Activated CD4-positive, alpha-beta T cell treated with anti-CD3 and anti-CD28 coated beads for 48 hours (primary cell): Measurements from ENCODE around the gene ZNF365.
A peak's percentile ranks its signal among the peaks of the same experiment; 100 is the strongest.
"Not testable (repeated sequence)": the region's sequence is repeated elsewhere in the genome, so short reads cannot be mapped to it uniquely, and the experiment has no call there.

Experiments
- DNase-seq: peaks from one replicate; pipeline ENCODE4 v3.0.0-alpha.2; 2020

Gene ZNF365

DNA sequence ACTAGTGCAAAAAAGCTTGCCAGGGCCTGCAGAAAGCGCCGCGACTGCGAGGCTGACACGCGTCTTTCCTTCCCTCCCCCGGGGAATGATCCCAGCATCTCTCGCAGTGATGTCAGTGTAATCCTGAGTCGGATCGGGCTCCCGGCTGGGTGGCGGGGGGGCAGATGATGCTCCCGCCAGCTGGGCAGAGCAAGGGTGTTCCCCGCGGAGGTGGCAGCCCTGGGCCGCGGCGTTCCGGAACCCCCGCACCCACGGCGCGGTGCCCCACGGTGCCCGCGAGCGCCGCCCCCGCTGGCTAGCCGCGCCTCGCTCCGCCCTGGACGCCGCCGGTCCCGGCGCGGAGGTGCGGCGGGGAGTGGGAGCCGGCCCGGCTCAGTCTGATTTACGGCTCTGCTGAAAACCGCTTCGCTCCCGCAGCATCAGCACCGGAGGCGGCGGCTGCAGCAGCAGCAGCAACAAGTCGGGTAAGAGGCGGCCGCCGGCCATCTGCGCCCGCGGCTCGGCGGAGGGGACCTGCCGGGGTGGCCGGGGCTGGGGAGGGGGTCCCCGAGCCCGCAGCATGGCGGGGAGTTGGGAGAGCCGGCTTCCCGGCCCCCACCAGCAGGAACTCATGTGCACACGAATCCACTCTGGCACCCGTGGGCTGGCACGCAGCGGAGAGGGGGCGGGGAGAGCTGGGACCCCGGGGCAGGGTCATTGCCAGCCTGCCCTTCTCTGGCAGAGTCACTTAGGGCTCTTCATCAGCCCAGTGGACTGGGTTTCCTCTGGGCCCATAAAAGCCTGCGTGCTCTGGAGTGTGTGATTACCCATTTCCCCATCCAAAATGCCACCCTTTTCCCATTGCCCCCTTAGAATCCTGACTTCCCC is at the start of gene ZNF365:
Gene ZNF365, plus strand, starts transcription at position 375 of the 867 bp plus-strand sequence. CDS start 1,825 bp downstream, outside the sequence.
- peak; percentile 62 for DNase-seq

- no peak for DNase-seq
Measured at GRCh38 chr10:62326176-62326575, 48.0 kb upstream of the ZNF365 start.

- no peak for DNase-seq
Measured at GRCh38 chr10:62327885-62328284, 46.3 kb upstream of the ZNF365 start.

- no peak for DNase-seq
Measured at GRCh38 chr10:62330213-62330612, 44.0 kb upstream of the ZNF365 start.

GRCh38 chr10:62332406-62332805 is 41.8 kb upstream of the ZNF365 start:
- no peak for DNase-seq

DNA sequence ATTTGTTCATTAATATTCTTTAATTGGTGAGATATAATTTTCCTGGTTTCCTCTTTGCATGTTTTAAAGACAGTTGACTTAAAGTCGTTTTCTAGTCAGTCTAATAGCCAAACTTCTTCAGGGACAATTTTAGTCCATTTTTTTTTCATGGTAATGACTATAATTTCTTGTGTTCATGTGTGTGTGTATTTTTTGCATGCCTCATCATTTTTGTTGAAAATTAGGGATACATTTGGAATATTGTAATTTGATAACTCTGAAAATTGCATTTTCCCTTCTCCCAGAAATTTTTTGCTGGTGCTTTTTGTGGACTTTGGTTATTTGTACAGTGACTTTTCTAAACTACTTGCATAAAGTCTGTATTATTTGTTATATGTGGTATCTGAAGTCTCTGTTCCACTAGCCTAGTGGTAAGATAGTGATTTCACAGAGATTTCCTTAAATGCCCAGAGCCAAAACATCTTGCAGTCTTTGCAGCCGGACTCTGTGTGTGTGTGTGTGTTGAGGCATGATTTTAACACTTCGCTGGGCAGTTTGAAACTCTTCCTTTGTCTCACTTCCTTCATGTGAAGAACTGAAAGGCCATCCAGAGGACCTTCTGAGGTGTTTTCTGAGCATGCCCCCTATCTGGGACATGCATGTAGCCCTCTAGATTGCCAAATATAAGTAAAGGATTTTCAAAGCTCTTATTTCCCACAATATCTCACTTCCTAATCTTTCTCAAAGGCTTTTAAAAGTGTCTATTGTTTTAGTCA is 40.9 kb upstream of the ZNF365 start:
- DNase-seq = no peak

DNA sequence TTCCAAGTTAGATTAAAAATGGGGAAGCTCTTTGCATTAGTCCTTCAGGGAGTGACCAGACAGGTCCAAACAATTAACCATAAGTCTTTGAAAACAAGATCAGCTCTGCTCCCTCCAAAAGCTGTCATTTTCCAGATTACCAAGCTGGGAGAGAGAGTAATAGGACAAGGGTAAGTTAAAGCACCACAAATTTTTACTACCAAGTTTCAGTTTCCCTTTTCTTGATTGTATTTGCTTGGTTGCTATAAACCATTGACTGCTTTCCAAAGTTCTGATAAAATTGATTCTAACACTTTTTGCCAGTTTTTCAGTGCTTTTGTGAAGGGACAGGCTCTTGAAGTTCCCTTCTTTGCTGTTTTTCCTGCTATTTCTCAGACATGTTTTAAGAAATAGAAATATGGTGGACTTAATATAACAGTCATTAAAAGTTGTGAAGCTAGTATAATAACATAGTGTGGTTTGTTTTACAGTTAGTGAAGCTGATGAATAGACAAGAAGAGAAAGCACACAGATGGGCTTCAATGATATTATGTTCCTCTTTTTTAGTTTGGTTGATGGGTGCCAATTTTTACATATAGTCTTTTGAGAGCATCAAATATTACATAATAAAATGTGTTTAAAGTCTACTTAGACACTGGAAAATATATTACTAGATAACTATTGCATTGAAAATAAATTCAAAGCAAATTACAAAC is 40.0 kb upstream of the ZNF365 start:
- no peak for DNase-seq

- DNase-seq = no peak
Measured at GRCh38 chr10:62335326-62335725, 38.8 kb upstream of the ZNF365 start.

- DNase-seq = no peak
Measured at GRCh38 chr10:62336404-62336803, 37.8 kb upstream of the ZNF365 start.

GRCh38 chr10:62341419-62341818 is 32.8 kb upstream of the ZNF365 start:
- DNase-seq = no peak

DNA sequence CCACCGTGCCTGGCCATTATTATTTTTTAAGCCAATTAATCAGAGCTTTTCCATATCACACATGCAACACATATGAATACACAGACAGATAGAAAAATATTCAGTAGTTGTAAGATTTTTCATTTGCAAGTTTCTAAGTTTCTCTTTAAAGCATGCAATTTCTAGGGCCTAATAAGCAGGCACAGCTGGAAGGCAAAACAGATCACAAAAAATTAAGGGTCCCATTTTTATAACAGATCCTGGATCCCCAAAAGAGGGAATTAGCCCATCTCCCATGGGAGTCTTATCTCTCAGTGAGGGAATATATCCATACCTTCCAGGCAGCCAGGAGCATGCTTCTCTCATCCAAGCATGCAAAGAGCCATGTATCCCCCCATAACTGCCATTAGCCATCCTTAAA is 31.2 kb upstream of the ZNF365 start:
- DNase-seq = no peak

- no peak for DNase-seq
Measured at GRCh38 chr10:62348029-62348428, 26.1 kb upstream of the ZNF365 start.

- DNase-seq = peak; percentile 50
Measured at GRCh38 chr10:62352356-62352970, 21.7 kb upstream of the ZNF365 start.

- DNase-seq = no peak
Measured at GRCh38 chr10:62354916-62355315, 19.3 kb upstream of the ZNF365 start.

DNA sequence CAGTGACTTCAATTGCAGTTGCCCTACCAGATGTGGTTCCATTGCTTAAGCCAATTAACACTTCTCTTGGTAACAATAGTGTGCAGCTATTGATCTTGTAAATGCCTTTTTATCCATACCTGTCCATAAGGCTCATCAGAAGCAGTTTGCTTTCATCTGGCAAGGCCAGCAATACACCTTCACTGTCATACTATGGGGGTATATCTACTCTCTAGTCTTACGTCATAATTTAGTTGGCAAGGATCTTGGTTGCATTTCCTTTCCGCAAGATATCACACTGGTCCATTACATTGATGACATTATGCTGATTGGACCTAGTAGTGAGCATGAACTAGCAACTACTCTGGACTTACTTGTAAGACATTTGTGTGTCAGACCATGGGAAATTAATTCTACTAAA is 17.7 kb upstream of the ZNF365 start:
- no peak for DNase-seq

GRCh38 chr10:62358151-62358550 is 16.0 kb upstream of the ZNF365 start:
- DNase-seq = not testable (repeated sequence)

DNA sequence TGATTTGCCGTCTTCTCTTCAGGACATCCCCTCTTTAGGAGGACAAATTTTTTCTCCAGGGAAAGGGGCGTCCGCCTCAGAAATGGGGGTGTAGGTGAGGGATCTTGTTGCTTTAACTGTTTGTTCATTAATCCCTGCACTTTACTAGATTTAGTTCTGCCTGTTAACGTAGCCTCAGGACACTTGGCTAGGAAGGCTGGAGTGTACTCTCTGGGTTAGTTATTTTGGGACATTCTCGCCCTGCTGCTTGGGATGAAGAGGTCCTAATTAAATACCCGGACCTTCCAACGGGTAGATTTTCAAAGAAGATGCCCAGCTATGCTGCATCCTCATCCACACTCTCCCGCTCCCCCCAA is 552 bp upstream of the ZNF365 start:
- no peak for DNase-seq

- no peak for DNase-seq
Measured at GRCh38 chr10:62374862-62375710, 917 bp downstream of the ZNF365 start.

- DNase-seq = no peak
Measured at GRCh38 chr10:62376071-62377025, 2.2 kb downstream of the ZNF365 start.

DNA sequence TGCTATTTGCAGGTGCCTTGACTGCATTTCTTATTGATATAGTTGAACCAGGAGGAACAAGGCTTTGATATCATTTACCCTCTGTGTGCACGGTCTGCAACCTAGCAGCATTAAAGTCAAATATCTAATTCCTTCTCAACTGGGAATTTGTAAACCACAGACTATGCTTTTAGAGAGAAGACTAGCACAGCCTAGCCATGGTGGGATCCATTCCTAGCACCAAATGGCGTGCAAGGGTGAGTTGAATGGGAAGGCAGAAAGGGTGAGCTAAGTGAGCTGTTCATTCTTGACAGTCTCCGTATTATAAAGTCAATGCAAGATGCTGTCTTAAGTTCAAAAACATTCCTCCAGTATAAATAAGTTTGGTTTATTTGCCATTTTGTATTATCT is 2.9 kb downstream of the ZNF365 start:
- DNase-seq = no peak

GRCh38 chr10:62377966-62378365 is 3.8 kb downstream of the ZNF365 start:
- DNase-seq = no peak
